ENCODE measurements around the gene ANKRD11.

The ANKRD11 gene

GRCh38 chr16:89498839-89499238 lies 8.5 kb upstream of the ANKRD11 start:
- no peak for TF ChIP-seq CTCF (conservative IDR thresholded peaks at IDR 0.05; ENCODE audit: low read length)
- no peak overlapping the region for H3K4me3 ChIP-seq (ENCODE audit: low read length)
- DNase-seq (ENCODE audit: low read depth), result peak; percentile 96

- TF ChIP-seq CTCF (conservative IDR thresholded peaks at IDR 0.05; ENCODE audit: low read length), result peak; percentile 27
- H3K4me3 ChIP-seq (ENCODE audit: low read length), result no peak overlapping the region
- peak; percentile 82 for DNase-seq (ENCODE audit: low read depth)
Measured at GRCh38 chr16:89495121-89495520, 4.8 kb upstream of the ANKRD11 start.

GRCh38 chr16:89493776-89494175 lies 3.4 kb upstream of the ANKRD11 start:
- no peak for DNase-seq (ENCODE audit: low read depth)
- TF ChIP-seq CTCF (conservative IDR thresholded peaks at IDR 0.05; ENCODE audit: low read length), result no peak
- no peak overlapping the region for H3K4me3 ChIP-seq (ENCODE audit: low read length)

DNA sequence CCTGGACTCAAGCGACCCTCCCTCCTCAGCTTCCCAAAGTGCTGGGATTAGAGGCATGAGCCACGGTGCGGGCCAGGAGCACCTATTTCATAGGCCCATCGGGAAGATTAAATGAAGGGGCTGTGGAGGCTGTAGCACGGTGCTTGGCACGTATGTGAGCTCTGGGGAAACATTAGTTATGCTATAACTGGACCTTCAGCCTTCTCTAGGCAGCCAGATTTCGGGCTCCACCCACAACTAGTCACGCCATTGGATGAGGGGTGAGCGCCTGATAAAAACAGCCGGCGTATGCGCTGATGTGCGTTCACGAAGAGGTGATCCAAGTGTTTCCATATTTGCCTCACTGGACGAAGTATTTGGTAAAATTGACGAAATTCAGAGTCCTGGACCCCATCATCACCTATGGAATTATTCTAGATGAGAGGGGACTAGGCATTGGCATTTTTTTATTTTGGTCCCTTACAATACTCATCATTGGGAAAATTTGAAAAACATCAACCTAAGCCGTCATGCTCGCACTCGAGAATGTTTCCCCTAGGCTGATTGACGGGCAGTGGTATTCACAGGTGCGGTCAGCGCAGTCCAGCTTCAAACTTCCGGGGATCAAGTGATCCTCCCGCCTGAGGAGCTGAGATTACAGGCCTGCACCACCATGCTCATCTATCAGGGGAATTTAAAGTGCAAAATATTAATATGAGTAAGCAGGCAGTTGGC lies 1.8 kb upstream of the ANKRD11 start:
- TF ChIP-seq CTCF (conservative IDR thresholded peaks at IDR 0.05; ENCODE audit: low read length), result no peak
- peak overlapping the region; percentile 82 for H3K4me3 ChIP-seq (ENCODE audit: low read length)
- no peak for DNase-seq (ENCODE audit: low read depth)

DNA sequence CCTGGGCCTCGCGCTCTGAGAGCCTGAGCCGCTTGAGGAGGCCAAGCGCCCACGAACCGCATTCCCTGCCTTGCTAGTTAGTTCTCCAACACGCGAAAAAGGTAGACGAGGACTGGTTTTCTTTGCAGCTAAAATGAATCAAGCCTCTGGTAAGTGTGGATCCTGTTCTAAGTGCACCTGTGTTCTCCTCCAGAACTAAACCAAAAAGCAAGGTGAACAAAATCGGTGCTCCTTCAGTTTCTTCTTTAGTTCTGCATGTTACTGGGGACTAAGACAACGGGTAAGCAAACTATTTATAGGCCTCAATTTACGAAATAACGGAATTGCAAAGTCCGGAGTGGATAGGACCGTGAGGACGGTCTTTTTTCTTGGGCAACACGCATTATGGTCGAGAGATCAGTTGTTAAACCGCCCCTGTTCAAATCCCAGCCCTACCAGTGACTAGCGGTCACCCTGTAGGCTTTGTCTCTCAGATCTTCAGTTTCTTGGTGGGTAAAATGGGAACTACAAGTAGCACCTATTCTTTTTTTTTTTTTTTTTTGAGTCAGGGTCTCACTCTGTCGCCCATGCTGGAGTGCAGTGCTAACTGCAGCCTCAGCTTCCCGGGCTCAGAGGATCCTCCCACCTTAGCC lies 993 bp upstream of the ANKRD11 start:
- H3K4me3 ChIP-seq (ENCODE audit: low read length), result peak overlapping the region; percentile 82
- peak; percentile 42 for DNase-seq (ENCODE audit: low read depth)
- peak; percentile 40 for TF ChIP-seq CTCF (conservative IDR thresholded peaks at IDR 0.05; ENCODE audit: low read length)

GRCh38 chr16:89489898-89490438 lies 393 bp downstream of the ANKRD11 start:
- no peak for DNase-seq (ENCODE audit: low read depth)
- H3K4me3 ChIP-seq (ENCODE audit: low read length), result peak overlapping the region; percentile 74
- TF ChIP-seq CTCF (conservative IDR thresholded peaks at IDR 0.05; ENCODE audit: low read length), result no peak
